ENCODE results near the gene KCNQ1OT1.

The KCNQ1OT1 gene

GRCh38 chr11:2631161-2631560 lies 68.6 kb downstream of the KCNQ1OT1 start:
- no peak for DNase-seq (ENCODE audit: low read depth)
- TF ChIP-seq, protein P1, sequence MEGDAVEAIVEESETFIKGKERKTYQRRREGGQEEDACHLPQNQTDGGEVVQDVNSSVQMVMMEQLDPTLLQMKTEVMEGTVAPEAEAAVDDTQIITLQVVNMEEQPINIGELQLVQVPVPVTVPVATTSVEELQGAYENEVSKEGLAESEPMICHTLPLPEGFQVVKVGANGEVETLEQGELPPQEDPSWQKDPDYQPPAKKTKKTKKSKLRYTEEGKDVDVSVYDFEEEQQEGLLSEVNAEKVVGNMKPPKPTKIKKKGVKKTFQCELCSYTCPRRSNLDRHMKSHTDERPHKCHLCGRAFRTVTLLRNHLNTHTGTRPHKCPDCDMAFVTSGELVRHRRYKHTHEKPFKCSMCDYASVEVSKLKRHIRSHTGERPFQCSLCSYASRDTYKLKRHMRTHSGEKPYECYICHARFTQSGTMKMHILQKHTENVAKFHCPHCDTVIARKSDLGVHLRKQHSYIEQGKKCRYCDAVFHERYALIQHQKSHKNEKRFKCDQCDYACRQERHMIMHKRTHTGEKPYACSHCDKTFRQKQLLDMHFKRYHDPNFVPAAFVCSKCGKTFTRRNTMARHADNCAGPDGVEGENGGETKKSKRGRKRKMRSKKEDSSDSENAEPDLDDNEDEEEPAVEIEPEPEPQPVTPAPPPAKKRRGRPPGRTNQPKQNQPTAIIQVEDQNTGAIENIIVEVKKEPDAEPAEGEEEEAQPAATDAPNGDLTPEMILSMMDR (IDR thresholded peaks at IDR 0.05; ENCODE audit: control insufficient read depth, insufficient read depth, low read depth, low read length, missing control alignments), result no peak
- no peak overlapping the region for H3K4me3 ChIP-seq (ENCODE audit: control insufficient read depth, low read depth, low read length)

- H3K4me3 ChIP-seq (ENCODE audit: control insufficient read depth, low read depth, low read length), result no peak overlapping the region
- TF ChIP-seq, protein P1 (IDR thresholded peaks at IDR 0.05; ENCODE audit: control insufficient read depth, insufficient read depth, low read depth, low read length, missing control alignments), result no peak
- DNase-seq (ENCODE audit: low read depth), result no peak
These were observed 69.1 kb downstream of the KCNQ1OT1 start for GRCh38 chr11:2630679-2631078.

DNA sequence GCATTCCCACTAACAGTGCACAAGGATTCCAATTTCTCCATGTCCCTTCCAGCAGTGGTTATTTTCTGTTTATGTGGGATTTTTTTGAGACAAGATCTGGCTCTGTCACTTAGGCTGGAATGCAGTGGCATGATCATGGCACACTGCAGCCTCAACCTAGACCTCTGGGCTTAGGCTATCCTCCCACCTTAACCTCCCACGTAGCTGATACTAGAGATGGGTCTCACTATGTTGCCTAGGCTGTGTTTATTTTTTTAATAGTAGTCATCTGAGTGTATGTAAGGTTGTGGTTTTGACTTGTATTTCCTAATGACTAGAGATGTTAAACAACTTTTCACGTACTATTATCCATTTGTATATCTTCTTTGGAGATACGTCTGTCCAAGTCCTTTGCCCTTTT lies 74.6 kb downstream of the KCNQ1OT1 start:
- TF ChIP-seq, protein P1 (IDR thresholded peaks at IDR 0.05; ENCODE audit: control insufficient read depth, insufficient read depth, low read depth, low read length, missing control alignments), result no peak
- DNase-seq (ENCODE audit: low read depth), result no peak
- no peak overlapping the region for H3K4me3 ChIP-seq (ENCODE audit: control insufficient read depth, low read depth, low read length)

GRCh38 chr11:2621894-2622293 lies 77.9 kb downstream of the KCNQ1OT1 start:
- H3K4me3 ChIP-seq (ENCODE audit: control insufficient read depth, low read depth, low read length), result no peak overlapping the region
- TF ChIP-seq, protein P1 (IDR thresholded peaks at IDR 0.05; ENCODE audit: control insufficient read depth, insufficient read depth, low read depth, low read length, missing control alignments), result no peak
- DNase-seq (ENCODE audit: low read depth), result no peak

DNA sequence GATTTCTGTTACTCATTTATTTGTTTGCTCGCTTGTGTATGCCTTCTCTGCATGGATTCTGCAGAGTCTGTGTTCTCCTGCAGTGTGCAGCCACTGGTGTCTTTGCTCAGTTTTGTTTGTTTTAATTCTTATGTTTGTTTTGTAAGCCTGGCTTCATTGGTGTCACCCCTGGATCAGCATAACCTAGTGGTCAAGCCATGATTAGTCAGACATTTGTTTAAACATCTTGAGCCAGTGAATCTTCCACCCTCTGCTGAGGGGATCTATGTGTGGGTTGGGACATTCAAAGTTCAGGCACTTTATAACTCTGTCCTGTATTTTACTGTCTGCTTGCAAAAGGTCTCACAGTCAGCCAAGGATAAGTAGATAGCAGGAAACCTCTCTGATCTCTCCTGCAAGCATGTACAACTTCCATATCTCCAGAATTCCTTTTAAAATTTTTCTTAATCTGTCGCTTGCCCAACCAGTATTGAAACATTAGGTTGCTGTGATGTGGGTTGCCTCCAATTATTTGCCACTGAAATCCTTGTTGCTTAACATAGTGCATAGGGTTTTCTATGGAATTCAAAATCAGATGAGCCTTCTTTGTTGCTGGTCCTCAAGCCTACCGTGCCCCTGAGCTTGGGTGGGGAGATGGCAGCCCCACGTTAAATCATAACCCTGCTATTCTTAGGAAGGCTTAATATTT lies 86.8 kb downstream of the KCNQ1OT1 start:
- TF ChIP-seq, protein P1 (IDR thresholded peaks at IDR 0.05; ENCODE audit: control insufficient read depth, insufficient read depth, low read depth, low read length, missing control alignments), result no peak
- DNase-seq (ENCODE audit: low read depth), result no peak
- no peak overlapping the region for H3K4me3 ChIP-seq (ENCODE audit: control insufficient read depth, low read depth, low read length)

DNA sequence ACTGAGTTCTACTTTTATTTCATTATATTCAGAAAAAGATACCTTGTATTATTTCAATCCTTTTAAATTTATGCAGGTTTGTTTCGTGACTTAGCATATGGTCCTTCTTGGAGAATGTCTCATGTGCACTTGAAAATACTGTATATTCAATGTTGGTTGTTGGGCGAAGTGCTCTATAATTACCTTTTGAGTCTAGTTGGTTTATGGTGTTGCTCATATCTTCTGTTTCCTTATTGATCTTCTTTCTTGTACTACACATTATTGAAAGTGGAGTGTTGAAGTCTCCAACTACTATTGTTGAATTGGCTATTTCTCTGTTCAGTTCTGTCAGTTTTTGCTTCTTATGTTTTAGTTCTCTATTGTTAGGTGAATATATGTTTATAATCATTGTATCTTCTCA lies 90.4 kb downstream of the KCNQ1OT1 start:
- DNase-seq (ENCODE audit: low read depth), result no peak
- TF ChIP-seq, protein P1 (IDR thresholded peaks at IDR 0.05; ENCODE audit: control insufficient read depth, insufficient read depth, low read depth, low read length, missing control alignments), result no peak
- no peak overlapping the region for H3K4me3 ChIP-seq (ENCODE audit: control insufficient read depth, low read depth, low read length)

Measured in AG09309 (cell line).